HG03045 (cell line): ENCODE measurements around the gene ST7L.

Experiments used
- ATAC-seq: cut with Tn5 transposase; IDR thresholded peaks from one replicate; pipeline ENCODE4 v1.9.1; 2021; ENCODE audit warnings: mild to moderate bottlenecking, moderate library complexity; ENCODE audit not compliant: unreplicated experiment

The ST7L gene

GRCh38 chr1:112548547-112548946 is 70.4 kb downstream of the ST7L start:
- ATAC-seq = no peak

GRCh38 chr1:112546076-112546475 is 72.9 kb downstream of the ST7L start:
- no peak for ATAC-seq

DNA sequence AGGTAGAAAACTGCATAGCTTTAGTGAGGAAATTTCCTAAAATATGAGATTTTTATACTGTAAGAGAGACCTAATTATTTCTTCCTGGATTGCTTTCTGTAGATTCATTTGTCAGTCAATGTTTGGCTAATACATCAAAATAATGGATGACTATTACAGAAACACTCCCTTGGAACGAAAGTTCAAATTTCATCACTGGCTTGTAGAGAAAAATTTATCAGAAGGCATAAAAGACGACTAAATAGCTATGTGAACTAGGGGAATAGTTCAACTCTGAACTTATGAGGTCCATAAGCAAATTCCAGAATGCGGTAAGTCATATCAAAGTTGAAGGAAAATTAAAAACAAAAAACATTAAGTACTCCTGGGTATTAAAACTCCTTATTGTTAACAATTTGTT is 74.2 kb downstream of the ST7L start:
- ATAC-seq = no peak

GRCh38 chr1:112544011-112544688 is 74.8 kb downstream of the ST7L start:
- no peak for ATAC-seq

DNA sequence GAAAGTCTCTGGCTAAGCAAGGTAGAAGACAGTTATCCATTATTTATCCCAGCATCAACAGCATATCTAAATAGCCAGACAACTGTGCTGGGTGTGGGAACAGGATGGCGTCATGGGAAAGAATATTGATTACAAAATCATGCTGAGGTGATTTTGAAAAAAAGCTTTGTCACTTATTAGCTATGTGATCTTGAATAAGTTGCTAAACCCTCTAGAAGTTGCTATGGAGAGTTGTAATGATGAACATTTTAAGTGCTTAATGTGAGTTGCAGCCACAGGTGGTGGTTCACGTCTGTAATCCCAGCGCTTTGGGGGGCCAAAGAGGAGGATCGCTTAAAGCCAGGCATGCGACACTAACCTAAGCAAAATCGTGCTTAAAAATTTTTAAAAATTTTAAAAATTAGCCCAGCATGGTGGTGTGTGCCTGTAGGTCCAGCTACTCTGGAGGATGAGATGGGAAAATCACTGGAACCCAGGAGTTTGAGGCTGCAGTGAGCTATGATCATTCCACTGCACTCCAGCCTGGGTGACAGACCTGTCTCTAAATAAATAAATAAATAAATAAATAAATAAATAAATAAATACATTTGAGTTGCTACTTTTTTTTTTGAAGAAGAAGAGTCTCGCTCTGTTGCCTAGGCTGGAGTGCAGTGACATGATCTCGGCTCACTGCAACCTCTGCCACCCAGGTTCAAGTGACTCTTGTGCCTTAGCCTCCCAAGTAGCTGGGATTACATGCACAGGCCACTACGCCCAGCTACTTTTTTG is 76.6 kb downstream of the ST7L start:
- ATAC-seq = no peak

DNA sequence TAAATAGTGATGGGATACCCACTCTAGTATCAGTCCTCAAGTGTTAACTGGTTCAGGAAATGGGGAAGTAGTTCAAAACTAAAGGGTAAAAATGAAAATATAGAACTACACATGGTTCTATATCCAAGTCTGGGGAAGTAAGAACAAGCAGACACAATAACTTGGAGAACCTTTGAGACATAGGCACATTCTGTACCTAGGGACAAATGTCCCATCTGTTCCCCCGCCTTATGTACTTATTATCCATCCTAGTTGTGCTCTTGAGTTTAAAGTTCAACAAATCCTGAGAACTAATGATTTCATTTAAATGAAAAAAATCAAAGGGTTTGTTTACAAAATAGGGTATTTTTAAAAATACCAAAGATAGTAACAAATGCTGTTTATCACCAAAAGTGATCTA is 77.6 kb downstream of the ST7L start:
- no peak for ATAC-seq

- ATAC-seq = no peak
Observed at GRCh38 chr1:112540226-112540794, 78.6 kb downstream of the ST7L start.

- no peak for ATAC-seq
Observed at GRCh38 chr1:112538883-112539282, 80.1 kb downstream of the ST7L start.

- ATAC-seq = no peak
Observed at GRCh38 chr1:112537456-112537855, 81.5 kb downstream of the ST7L start.

- no peak for ATAC-seq
Observed at GRCh38 chr1:112536561-112536960, 82.4 kb downstream of the ST7L start.

DNA sequence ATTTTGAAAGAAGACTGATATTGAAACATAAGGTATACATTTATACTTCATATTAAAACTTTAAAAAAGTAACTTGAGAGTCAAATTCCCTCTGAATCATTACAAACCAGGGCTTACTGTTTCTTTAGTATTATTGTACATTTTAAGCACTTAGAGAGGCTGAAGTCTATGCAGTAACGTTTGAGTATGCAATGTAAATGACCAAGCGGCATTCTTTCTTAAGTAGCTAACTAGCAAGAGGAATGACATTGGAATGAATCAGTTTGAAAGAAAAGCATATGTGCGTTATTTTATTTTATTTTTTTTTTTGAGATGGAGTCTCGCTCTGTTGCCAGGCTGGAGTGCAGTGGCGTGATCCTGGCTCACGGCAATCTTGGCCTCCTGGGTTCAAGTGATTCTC is 85.9 kb downstream of the ST7L start:
- ATAC-seq = no peak

DNA sequence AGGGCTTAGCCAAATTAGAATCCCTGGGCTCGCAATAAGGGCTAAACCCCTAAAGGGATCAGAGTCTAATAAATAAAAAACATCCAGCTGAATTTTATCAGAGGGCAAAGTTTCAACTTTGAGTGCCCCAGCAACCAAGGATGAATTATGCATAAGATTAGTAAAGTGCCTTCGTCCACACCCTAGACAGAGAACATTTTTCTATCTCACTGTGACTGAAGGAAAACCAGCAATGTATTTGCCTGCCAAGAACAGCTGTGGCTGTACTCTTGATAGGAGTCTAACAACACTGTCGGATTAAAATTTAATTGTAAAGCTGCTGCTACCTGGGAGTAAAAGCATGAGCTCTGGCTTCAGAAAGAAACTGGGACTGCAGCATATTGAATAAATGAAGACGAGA is 86.9 kb downstream of the ST7L start:
- ATAC-seq = no peak

GRCh38 chr1:112530832-112531231 is 88.1 kb downstream of the ST7L start:
- ATAC-seq = no peak

GRCh38 chr1:112529301-112529700 is 89.6 kb downstream of the ST7L start:
- ATAC-seq = no peak

DNA sequence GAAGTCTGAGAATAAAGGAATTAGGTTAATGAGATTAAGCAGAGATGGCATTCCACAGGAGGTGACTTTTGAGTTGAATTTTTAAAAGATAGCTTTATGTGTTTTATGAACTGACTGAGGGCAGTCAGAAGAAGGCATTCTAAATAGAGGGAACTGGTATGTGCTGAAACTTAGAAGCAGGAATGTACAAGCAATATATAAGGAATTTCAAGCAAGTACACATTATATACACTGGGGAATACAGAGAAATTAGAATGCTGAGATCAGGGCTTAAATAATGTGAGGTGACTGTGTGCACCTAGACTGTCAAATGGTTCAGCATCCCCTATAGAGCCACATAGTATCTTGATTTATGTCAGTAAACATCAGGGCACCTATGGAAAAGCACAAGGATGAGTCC is 90.9 kb downstream of the ST7L start:
- ATAC-seq = no peak

DNA sequence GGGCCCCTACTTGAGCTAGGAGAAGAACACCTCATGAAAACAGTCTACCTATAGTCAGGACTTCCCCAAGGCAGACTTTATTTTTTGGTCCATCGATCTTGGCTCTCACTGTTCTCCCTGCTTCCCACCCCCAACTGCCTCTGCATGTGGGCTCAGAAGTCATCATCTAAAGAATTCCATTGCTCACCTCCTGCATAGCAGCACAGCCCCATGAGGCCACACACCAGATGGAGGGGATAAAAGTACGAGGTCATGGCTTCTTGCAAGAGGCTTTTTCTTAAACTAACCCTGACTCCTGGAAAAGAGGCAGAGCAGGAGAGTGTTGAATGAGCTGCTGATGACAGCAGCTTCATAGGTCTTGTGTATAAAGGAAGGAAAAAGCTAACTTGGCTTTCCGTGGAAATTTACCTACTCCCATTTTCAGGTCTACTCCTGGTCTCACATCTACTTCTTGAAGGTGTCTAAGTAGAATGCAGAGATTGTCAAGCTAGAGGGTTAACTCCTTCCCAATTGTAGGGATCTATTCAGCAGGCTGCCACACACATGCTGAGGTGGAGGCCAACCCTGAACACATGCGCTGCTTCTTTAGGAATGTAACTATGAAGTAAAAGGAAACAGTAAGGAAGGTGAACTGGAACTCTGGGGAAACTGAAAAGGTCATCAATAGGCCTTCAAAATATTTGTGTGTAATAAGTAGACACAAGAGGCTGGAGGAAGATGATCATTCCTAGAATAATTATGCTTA is 91.5 kb downstream of the ST7L start:
- no peak for ATAC-seq

GRCh38 chr1:112524986-112525385 is 94.0 kb downstream of the ST7L start:
- no peak for ATAC-seq

DNA sequence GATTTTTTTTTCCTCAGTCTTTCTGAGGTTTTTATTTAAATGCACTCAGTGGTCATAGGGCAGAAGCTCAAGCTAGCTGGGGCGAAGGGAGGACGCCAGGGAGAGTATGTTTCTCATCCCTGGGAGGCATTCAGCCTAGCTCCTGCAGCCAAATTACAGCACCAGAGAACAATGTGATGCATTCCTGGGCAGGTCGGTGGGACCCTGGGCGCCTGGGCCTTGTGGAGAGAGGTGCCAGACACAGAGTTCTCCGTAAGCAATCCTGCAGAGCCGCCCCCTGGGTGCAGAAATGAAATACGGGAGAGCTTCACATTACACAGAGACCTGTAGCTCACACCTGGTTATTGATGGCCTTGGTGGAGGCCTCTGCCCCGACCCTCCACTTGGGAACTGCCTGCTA is 94.7 kb downstream of the ST7L start:
- no peak for ATAC-seq

DNA sequence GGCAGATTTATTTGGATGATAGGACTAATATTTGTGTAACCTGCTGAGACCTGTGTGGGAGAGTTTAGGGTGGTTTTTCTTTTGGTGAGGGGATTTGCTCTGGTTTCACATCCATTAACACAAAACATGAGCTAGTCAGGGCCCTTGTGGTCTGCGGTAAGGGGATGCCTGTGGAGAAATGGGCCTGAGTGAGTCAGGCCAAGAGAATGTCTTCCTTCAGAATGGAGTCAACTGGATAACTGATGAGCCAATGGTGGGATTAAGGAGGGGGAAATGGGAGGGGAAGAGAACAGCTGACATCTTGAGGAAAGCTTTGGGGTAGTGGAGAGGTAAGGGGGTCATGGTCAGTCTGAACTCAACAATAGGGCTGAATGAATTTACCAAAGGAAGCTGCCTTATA is 96.3 kb downstream of the ST7L start:
- ATAC-seq = no peak

DNA sequence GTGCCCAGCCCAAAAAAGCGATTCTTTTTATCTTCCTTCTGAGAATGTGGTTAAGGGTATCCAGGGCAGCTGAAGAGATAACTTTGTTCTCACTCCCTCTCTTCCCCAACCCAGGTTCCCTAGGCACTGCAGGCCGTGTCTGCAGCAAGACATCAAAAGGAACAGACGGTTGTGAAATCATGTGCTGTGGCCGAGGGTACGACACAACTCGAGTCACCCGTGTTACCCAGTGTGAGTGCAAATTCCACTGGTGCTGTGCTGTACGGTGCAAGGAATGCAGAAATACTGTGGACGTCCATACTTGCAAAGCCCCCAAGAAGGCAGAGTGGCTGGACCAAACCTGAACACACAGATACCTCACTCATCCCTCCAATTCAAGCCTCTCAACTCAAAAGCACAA is 98.8 kb downstream of the ST7L start:
- ATAC-seq = no peak

DNA sequence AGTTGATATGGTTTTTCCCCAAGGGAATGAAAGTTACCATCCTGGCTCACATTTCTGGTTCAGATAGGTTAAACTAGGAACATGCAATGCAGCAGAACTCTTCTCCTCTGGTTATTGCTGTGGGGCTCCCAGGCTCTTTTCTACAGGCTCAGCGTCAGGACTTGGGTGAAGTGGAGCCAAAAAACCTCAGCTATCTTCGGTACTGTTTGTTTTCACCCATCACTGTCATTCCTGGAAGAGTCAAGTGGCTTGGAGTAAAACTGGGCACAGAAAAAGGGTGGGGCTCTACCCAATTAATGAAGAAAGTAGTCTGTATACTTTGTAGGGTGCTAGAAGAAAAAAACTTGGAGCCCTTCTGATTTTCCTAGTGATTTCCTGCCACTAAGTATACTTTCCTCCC is 100.8 kb downstream of the ST7L start:
- ATAC-seq = no peak

DNA sequence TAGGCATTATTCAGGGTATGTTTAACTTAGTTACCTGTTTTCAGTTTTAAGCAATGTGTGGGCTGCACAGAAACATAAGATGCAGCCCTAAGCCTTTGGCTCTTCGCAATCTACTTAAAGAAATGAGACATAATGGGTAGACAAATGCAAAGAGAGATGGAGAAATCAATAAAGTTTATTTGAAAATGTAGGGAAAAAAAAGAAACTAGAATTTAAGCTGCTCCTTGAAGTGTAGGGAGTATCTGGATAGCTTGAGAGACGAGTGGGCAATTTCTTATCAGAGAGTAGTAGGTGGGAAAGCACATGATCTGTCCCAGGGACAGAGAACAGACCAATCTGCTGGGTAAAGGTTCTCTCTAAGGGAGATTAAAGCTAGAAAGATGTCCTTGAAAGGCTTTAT is 101.3 kb downstream of the ST7L start:
- no peak for ATAC-seq
